SK-MEL-5 (cell line): ENCODE data around the gene APLF. TPM values are rescaled to one million over a fixed set of nuclear protein-coding genes. Genes with fewer than 3 reads are reported as not detected.
"Not testable (repeated sequence)": the region's sequence is repeated elsewhere in the genome, so short reads cannot be mapped to it uniquely, and the experiment has no call there.

Source experiments
- DNase-seq: peaks from one replicate; pipeline ENCODE4 v3.0.0-alpha.2; 2016; ENCODE audit warnings: low read depth, low spot score
- in situ Hi-C: cut with HindIII; loops from 2 replicates; pipeline ENCODE4 v1.10.0; 2016; ENCODE audit warnings: low sequenced_read_pairs, high pct_unique_total_duplicates, low pct_unique_long_range_greater_than_20kb
- total RNA-seq: library from RNA; depleted of rRNA; stranded (reverse); fragments of >200 nt; shearing (Covaris generic); gene quantifications from 2 replicates; pipeline ENCODE4 v1.2.3, GENCODE V29; 2014

The APLF gene
- total RNA-seq, 1 experiment from 2014 or later: 6.4 TPM

DNA sequence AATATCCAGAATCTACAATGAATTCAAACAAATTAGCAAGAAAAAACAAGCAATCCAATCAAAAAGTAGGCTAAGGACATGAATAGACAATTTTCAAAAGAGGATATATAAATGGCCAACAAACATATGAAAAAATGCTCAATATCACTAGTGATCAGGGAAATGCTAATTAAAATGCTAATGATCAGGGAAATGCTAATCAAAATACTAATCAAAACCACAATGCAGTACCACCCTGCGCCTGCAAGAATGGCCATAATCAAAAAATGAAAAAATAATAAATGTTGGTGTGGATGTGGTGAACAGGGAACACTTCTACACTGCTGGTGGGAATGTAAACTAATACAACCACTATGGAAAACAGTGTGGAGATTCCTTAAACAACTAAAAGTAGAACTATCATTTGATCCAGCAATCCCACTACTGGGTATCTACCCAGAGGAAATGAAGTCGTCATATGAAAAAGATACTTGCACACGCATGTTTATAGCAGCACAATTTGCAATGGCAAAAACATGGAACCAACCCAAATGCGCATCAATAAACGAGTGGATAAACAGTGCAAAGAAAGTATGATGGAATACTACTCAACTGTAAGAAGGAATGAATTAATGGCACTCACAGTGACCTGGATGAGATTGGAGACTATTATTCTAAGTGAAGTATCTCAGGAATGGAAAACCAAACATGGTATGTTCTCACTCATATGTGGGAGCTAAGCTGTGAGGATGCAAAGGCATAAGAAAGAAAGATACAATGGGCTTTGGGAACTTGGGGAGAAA, 88.2 kb downstream of the APLF start:
- in situ Hi-C loops: not testable (repeated sequence)

GRCh38 chr2:68556381-68556780, 89.0 kb downstream of the APLF start:
- in situ Hi-C loops: no loop called here

More for the DNA sequence above, 88.2 kb downstream of the APLF start:
- DNase-seq: not testable (repeated sequence)

GRCh38 chr2:68558576-68558975, 91.2 kb downstream of the APLF start:
- no peak for DNase-seq
- in situ Hi-C loops: no loop called here

More at GRCh38 chr2:68556381-68556780, 89.0 kb downstream of the APLF start:
- no peak for DNase-seq

GRCh38 chr2:68559692-68560091, 92.3 kb downstream of the APLF start:
- no peak for DNase-seq
- in situ Hi-C loops: no loop called here

DNA sequence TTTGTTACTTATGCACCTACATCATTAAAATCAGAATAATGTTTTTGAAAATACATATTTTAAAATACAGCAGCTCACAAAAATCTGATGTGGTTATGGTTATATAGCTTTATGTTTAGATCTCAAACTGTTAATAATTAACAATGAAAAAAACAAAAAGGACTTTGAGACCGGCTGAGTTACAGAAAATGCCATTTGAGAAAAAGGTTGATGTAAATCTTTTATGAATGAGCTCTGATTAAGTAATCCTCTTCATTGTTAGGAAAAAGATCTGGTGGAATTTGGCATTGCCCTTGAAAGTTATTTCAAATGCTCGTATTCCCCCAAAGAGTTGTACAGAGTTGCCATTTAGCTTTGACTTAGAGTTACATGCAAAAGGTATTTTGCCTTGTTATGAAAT, 93.2 kb downstream of the APLF start:
- no peak for DNase-seq
- in situ Hi-C loops: no loop called here

GRCh38 chr2:68561372-68561771, 94.0 kb downstream of the APLF start:
- no peak for DNase-seq
- in situ Hi-C loops: no loop called here

DNA sequence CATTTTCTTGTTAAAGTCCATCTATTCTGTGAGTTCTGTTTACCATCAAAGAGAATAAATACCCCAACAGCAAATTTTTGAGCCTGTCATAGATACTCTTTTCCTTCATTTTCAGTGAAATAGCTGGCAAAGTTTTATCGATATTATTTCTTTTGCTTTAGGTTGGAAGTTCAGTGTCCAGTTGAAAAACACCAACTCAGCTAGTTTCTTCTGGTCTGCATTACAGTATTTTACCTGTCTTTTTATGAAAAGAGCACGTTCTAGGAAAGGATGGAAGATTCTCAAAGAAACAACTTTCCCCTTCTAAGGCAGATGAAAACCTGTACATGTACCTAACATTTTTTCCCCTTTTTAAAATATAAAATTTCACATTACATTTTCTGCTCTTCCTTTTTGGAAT, 95.5 kb downstream of the APLF start:
- in situ Hi-C loops: no loop called here
- no peak for DNase-seq

GRCh38 chr2:68564426-68564825, 97.0 kb downstream of the APLF start:
- no peak for DNase-seq
- in situ Hi-C loops: no loop called here

DNA sequence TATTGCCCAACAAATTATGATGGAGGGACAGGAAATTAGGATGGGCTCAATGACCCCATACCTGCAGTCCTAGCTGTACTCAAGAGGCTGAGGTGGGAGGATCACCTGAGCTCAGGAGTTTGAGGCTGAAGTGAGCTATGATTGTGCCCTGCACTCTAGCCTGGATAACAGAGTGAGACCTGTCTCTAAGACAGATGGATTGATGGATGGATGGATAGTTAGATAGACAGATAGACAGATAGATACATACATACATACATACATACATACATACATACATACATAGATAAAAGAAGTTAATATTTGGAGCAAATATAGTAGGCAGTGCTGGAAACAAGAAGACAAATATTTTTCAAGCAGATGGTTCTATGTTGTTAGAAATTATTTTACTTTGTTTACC, 97.9 kb downstream of the APLF start:
- no peak for DNase-seq
- in situ Hi-C loops: no loop called here

DNA sequence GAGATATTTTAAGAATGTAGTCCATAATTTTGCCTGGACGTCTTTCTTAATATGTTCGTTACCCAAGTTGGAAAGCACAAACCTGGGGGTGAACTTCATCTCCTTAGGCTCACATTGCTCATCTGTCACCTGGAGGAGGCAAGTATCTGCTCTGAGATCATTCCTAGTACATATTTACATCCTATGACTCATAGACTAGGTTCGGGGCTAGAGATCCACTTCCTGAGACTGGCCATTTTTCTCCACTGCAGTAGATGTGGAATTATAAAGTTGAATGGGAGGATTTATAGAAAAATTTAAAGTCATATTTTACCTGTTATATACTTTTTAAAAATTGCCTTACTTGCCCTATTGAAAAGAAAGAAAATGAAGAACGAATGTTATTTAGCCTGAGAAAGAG, 98.5 kb downstream of the APLF start:
- DNase-seq: no peak
- in situ Hi-C loops: no loop called here

DNA sequence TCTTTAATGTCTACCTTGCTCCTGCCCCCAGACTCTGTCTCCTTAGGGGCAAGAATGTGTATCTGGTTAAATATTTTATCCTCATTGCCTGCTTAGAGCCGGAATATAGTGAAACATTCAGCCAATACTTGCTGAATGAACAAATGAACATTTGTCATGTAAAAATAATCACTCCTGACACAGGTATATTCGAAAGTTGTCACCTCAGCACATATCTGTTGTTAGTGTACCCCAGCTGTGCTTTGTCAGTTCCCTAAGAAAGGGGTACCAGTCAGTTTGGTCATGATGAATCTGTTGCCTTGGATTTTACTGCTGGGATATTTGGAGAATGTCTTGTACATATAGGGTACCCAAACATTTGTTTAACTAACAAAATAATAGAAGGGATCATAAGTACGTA, 99.0 kb downstream of the APLF start:
- in situ Hi-C loops: no loop called here
- no peak for DNase-seq

- in situ Hi-C loops: no loop called here
- DNase-seq: no peak
Observed at GRCh38 chr2:68568116-68568515, 100.7 kb downstream of the APLF start.

GRCh38 chr2:68569604-68570003, 102.2 kb downstream of the APLF start:
- in situ Hi-C loops: no loop called here
- DNase-seq: no peak

DNA sequence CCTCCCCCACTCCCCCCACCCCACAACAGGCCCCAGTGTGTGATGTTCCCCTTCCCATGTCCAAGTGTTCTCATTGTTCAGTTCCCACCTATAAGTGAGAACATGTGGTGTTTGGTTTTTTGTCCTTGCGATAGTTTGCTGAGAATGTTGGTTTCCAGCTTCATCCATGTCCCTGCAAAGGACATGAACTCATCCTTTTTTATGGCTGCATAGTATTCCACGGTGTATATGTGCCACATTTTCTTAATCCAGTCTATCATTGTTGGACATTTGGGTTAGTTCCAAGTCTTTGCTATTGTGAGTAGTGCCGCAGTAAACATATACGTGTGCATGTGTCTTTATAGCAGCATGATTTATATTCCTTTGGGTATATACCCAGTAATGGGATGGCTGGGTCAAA, 103.0 kb downstream of the APLF start:
- DNase-seq, in situ Hi-C loops: not testable (repeated sequence)

DNA sequence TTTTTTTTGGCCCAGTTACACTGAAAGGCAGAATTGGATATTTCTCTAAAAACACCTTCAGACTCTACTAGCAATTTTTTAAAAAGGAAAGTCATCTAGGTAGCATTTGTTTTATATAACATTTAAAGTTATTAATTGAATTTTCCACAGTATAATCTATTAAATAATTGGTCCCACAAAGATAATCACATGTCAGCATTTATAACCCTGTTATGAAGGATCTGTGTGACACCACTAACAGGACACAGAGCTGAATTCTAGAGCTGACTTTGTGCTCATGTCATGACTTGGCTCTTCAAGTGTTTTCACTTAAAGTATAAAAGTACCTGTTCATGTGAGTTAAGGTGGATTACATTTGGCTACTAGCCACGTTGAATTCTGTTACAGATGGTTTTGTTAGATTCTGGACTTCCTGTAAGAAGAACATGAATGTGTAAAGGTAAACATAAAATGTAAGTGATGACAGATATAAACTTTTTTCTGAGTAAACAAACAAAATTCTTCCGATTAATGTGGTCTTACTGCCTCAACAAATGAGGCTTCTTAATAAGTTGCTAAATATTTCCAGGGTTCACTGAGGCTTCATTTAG, 106.9 kb downstream of the APLF start:
- in situ Hi-C loops: no loop called here
- DNase-seq: no peak

GRCh38 chr2:68577183-68577582, 109.8 kb downstream of the APLF start:
- in situ Hi-C loops: no loop called here

GRCh38 chr2:68579689-68580088, 112.3 kb downstream of the APLF start:
- in situ Hi-C loops: no loop called here
- DNase-seq: no peak

More at GRCh38 chr2:68577183-68577582, 109.8 kb downstream of the APLF start:
- no peak for DNase-seq

GRCh38 chr2:68588589-68588988, 121.2 kb downstream of the APLF start:
- in situ Hi-C loops: no loop called here
- no peak for DNase-seq

- in situ Hi-C loops: no loop called here
- DNase-seq: no peak
Observed at GRCh38 chr2:68589963-68590362, 122.6 kb downstream of the APLF start.
